H1 (cell line): Measurements from ENCODE around the gene AMZ1. TPM values are rescaled to one million over a fixed set of nuclear protein-coding genes. Genes with fewer than 3 reads are reported as not detected.

Experiments used
- CHD7 ChIP-seq: fragments of 300-600 bp; sonication (generic); IDR thresholded peaks from 2 replicates; pipeline ENCODE4 v1.7.1; 2012; ENCODE audit warnings: low read length, moderate library complexity, mild to moderate bottlenecking, inconsistent platforms; ENCODE audit not compliant: insufficient replicate concordance
- CREB1 ChIP-seq: IDR thresholded peaks from 2 replicates; pipeline ENCODE4 v1.6.1; 2012; ENCODE audit warnings: inconsistent platforms
- CTCF ChIP-seq, 3 experiments: IDR thresholded peaks; 1 replicate in 2 of 3; 2 replicates in 1 of 3; pipeline versions ENCODE4 v1.5.1 to v1.6.1; 2011; ENCODE audit warnings: low read length in 3 of 3, mild to moderate bottlenecking in 3 of 3, inconsistent platforms in 2 of 3, low read depth in 1 of 3, moderate library complexity in 1 of 3; ENCODE audit not compliant: insufficient read depth in 1 of 3; ENCODE audit errors: control extremely low read depth in 1 of 3
- GABPA ChIP-seq: IDR thresholded peaks from 2 replicates; pipeline ENCODE4 v1.6.1; 2011; ENCODE audit warnings: mild to moderate bottlenecking, low read length, moderate library complexity, borderline replicate concordance; ENCODE audit not compliant: insufficient read depth
- JUND ChIP-seq: IDR thresholded peaks from 2 replicates; pipeline ENCODE4 v1.6.1; 2011; ENCODE audit warnings: mild to moderate bottlenecking, improper control_type of control experiment, low read length
- MAFK ChIP-seq: IDR thresholded peaks from 2 replicates; pipeline ENCODE4 v1.6.1; 2012; ENCODE audit warnings: low read depth, mild to moderate bottlenecking, improper control_type of control experiment, low read length
- PHF8 ChIP-seq: fragments of 200-600 bp; sonication (generic); conservative IDR thresholded peaks from 2 replicates; pipeline ENCODE4 v1.7.1; 2012; ENCODE audit warnings: low read depth, mild to moderate bottlenecking, inconsistent platforms, low read length, moderate library complexity
- TAF7 ChIP-seq: optimal IDR thresholded peaks from 2 replicates; pipeline ENCODE3; 2011; ENCODE audit warnings: low read depth, mild to moderate bottlenecking, inconsistent platforms, low read length, moderate library complexity, borderline replicate concordance
- YY1 ChIP-seq: IDR thresholded peaks from 2 replicates; pipeline ENCODE4 v1.6.1; 2011; ENCODE audit warnings: low read depth, mild to moderate bottlenecking, low read length
- polyA plus RNA-seq, 7 experiments: library from polyadenylated mRNA; depleted of rRNA in 3 of 7; stranded (reverse) in 5 of 7; unstranded in 2 of 7; fragments of >200 nt in 5 of 7; fragments of 200-250 nt in 2 of 7; gene quantifications; 1 replicate in 5 of 7; 2 replicates in 1 of 7; 4 replicates in 1 of 7; pipeline versions ENCODE4 v1.2.1 to v1.2.3, GENCODE V29; 2011 to 2013; ENCODE audit warnings: missing spikeins in 2 of 7, mixed read lengths in 2 of 7
- total RNA-seq: library from RNA; stranded (reverse); fragmentation: NEBNext Ultra II Directional; extraction: Animal tissue kit (Norgen Biotek cat#: 25700); gene quantifications from 2 replicates; pipeline ENCODE4 v1.2.1, GENCODE V29; 2021

AMZ1 gene
- total and polyA plus RNA-seq, 2 of the 8 experiments (the other 6 are each of a cell fraction or from before 2014, with no cell fraction given): 0.59 to 1.4 TPM

- TF ChIP-seq CHD7: no peak
- no peak for TF ChIP-seq PHF8
- TF ChIP-seq GABPA: 0 out of 2 replicates have a peak, but pooled peaks have one; percentile 48
- 0 out of 2 replicates have a peak, but pooled peaks have one; percentile 14 for TF ChIP-seq CREB1
- peak; percentile 74 for TF ChIP-seq YY1
- TF ChIP-seq JUND: no peak; the same call in 1 of the 2 replicates
- TF ChIP-seq MAFK: no peak
- TF ChIP-seq CTCF (IDR thresholded peaks at IDR 0.05; ENCODE audit: control extremely low read depth in 1 of 3, insufficient read depth in 1 of 3, low read depth in 1 of 3, low read length in 3 of 3): peak in 2 of 3 experiments; percentile 72 to 85; a peak in 3 of 4 replicates
- no peak for TF ChIP-seq TAF7
Measured at GRCh38 chr7:2719007-2719406, 31.0 kb downstream of the AMZ1 start (continued).
